Activated naive CD8-positive, alpha-beta T cell treated with anti-CD3 and anti-CD28 coated beads for 36 hours (primary cell): Measurements from ENCODE around the gene VHLL. TPM values are rescaled to one million over a fixed set of nuclear protein-coding genes. Genes with fewer than 3 reads are reported as not detected.
"Not testable (repeated sequence)": the region's sequence is repeated elsewhere in the genome, so short reads cannot be mapped to it uniquely, and the experiment has no call there.

ENCODE experiments used
- DNase-seq: peaks from one replicate; pipeline ENCODE4 v3.0.0; 2021
- H3K27ac Mint-ChIP-seq: one replicate; pipeline ENCODE4 v1.8.0; 2022; ENCODE audit warnings: mild to moderate bottlenecking, moderate library complexity, mixed read lengths
- H3K27me3 Mint-ChIP-seq: one replicate; pipeline ENCODE4 v1.8.0; 2022; ENCODE audit warnings: mild to moderate bottlenecking, mixed read lengths
- H3K36me3 Mint-ChIP-seq: one replicate; pipeline ENCODE4 v1.8.0; 2021; ENCODE audit warnings: mild to moderate bottlenecking, mixed read lengths
- H3K4me1 Mint-ChIP-seq: one replicate; pipeline ENCODE4 v1.8.0; 2021; ENCODE audit warnings: mixed read lengths
- H3K4me3 Mint-ChIP-seq: one replicate; pipeline ENCODE4 v1.8.0; 2022; ENCODE audit warnings: mild to moderate bottlenecking, moderate library complexity, mixed read lengths
- H3K9me3 Mint-ChIP-seq: one replicate; pipeline ENCODE4 v1.8.0; 2022; ENCODE audit warnings: mixed read lengths
- total RNA-seq, 2 experiments: library from RNA; stranded (reverse); gene quantifications; one replicate each; pipeline ENCODE4 v1.2.3, GENCODE V29; 2021

Gene VHLL
- total RNA-seq, result not detected

DNA sequence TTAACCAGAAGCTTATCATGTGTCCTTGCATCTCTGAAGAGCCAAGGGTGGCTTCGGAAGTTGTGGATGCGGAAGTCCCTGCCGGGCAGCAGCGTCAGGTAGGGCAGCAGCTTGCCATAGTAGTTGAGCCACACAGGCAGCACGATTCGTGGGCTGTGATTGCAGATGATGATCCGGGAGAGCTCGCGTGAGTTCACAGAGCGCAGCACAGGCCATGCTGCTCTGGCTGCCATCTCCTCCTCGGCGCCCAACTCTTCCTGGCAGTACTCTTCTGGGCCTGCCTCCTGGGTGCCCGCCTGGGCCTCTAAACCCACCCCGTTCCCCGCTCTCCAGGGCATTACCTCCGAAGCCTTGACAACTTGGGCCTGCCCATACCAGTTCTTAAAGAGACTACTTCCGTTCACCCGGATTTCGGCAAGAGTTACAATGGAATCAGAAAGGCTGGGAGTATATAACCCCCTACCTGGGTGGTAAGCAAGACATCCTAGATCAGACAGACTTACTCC lies at the start of gene VHLL:
TSS of gene VHLL (minus strand) at position 456 of the 506 bp plus-strand sequence. CDS start at position 338, 118 bp downstream.
- Mint-ChIP-seq H3K4me3 (no peak within 1 kb of the TSS), H3K4me1 (peaks cover 11% of the 10 kb centered on the region), H3K9me3 (no peaks in the 10 kb centered on the region), H3K27me3 (no peaks in the 10 kb centered on the region), H3K36me3 (peaks cover 2% of the 10 kb centered on the region), H3K27ac (no peak within 1 kb of the TSS)
- no peak for DNase-seq

- H3K4me1 Mint-ChIP-seq, result no peaks in the 10 kb centered on the region
- H3K27ac Mint-ChIP-seq, result no peak overlapping the region
- no peak for DNase-seq
- H3K4me3 Mint-ChIP-seq, result no peak overlapping the region
- H3K36me3 Mint-ChIP-seq, result no peaks in the 10 kb centered on the region
- peaks cover 18% of the 10 kb centered on the region for H3K27me3 Mint-ChIP-seq
- no peaks in the 10 kb centered on the region for H3K9me3 Mint-ChIP-seq
Observed at GRCh38 chr1:156347331-156347730, 48.2 kb upstream of the VHLL start.

- Mint-ChIP-seq H3K27ac (no peak overlapping the region), H3K4me3 (no peak overlapping the region), H3K27me3 (peaks cover 18% of the 10 kb centered on the region), H3K36me3 (no peaks in the 10 kb centered on the region), H3K9me3 (no peaks in the 10 kb centered on the region), H3K4me1 (peaks cover 3% of the 10 kb centered on the region)
- DNase-seq, result no peak
Observed at GRCh38 chr1:156346636-156347035, 47.5 kb upstream of the VHLL start.

GRCh38 chr1:156346035-156346434 lies 46.9 kb upstream of the VHLL start:
- not testable (repeated sequence) for H3K4me3 Mint-ChIP-seq, DNase-seq, H3K9me3 Mint-ChIP-seq, H3K4me1 Mint-ChIP-seq, H3K36me3 Mint-ChIP-seq, H3K27ac Mint-ChIP-seq
- peaks cover 18% of the 10 kb centered on the region for H3K27me3 Mint-ChIP-seq

DNA sequence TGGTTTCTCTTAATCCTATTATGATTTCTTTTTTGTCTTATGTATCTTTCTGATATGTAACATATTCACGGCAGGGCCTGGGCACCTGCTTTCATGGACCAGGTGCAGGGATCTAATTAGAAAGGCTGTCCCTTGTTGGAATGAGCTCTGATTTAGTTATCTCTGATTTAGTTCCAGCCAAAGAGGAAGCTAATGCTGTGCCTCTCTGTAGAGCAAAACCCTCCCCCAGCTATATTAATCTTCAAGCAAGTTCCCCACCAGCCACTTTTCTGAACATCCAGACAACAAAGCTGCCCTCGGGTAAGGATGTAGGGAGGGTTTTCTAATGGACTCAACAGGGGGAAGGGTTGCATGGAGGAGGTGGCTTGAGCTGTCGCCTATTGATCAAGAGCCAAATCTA lies 45.3 kb upstream of the VHLL start:
- no peaks in the 10 kb centered on the region for H3K9me3 Mint-ChIP-seq
- H3K4me1 Mint-ChIP-seq, result peaks cover 3% of the 10 kb centered on the region
- no peaks in the 10 kb centered on the region for H3K36me3 Mint-ChIP-seq
- peaks cover 11% of the 10 kb centered on the region for H3K27me3 Mint-ChIP-seq
- H3K27ac Mint-ChIP-seq, result no peak overlapping the region
- no peak for DNase-seq
- no peak overlapping the region for H3K4me3 Mint-ChIP-seq

GRCh38 chr1:156342166-156342955 lies 43.3 kb upstream of the VHLL start:
- no peak overlapping the region for H3K27ac Mint-ChIP-seq
- no peaks in the 10 kb centered on the region for H3K9me3 Mint-ChIP-seq
- H3K4me1 Mint-ChIP-seq, result peaks cover 6% of the 10 kb centered on the region
- peaks cover 7% of the 10 kb centered on the region for H3K36me3 Mint-ChIP-seq
- no peak for DNase-seq
- H3K4me3 Mint-ChIP-seq, result no peak overlapping the region
- H3K27me3 Mint-ChIP-seq, result peaks cover 11% of the 10 kb centered on the region

GRCh38 chr1:156338180-156338976 lies 39.3 kb upstream of the VHLL start, which contains the start of the genes CCT3 and TSACC:
CCT3 (minus strand) TSS chr1:156338292; CDS start chr1:156338184, 108 bp downstream.
TSACC (plus strand) TSS chr1:156338526; CDS start chr1:156339758, 1,232 bp downstream.
- Mint-ChIP-seq H3K4me1 (peaks cover 28% of the 10 kb centered on the region), H3K4me3 (peak within 1 kb of the TSS; percentile 98), H3K27ac (peak within 1 kb of the TSS; percentile 93), H3K36me3 (peaks cover 37% of the 10 kb centered on the region), H3K9me3 (no peaks in the 10 kb centered on the region), H3K27me3 (no peaks in the 10 kb centered on the region)
- peak; percentile 99 for DNase-seq

DNA sequence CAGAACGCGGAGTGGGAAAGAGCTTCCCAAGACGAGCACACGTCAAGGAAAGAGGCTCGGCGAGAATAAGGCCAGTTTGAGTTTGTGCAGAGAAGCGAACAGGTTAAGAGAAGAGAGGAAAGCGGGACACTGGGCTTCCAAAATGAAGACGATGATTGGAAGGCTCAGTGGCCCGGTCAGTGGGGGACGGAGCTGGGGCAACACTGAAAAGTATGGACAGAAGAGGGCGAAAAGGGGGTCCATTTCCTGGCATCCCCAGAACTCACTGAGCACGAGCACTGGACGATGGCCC lies 38.7 kb upstream of the VHLL start:
- Mint-ChIP-seq H3K36me3 (peaks cover 39% of the 10 kb centered on the region), H3K4me3 (peak overlapping the region; percentile 98), H3K27me3 (no peaks in the 10 kb centered on the region), H3K9me3 (no peaks in the 10 kb centered on the region), H3K4me1 (peaks cover 28% of the 10 kb centered on the region), H3K27ac (peak overlapping the region; percentile 93)
- DNase-seq, result no peak

GRCh38 chr1:156337052-156337887 lies 38.2 kb upstream of the VHLL start:
- Mint-ChIP-seq H3K4me1 (peaks cover 28% of the 10 kb centered on the region), H3K4me3 (peak overlapping the region; percentile 98), H3K9me3 (no peaks in the 10 kb centered on the region), H3K27me3 (no peaks in the 10 kb centered on the region), H3K27ac (peak overlapping the region; percentile 93), H3K36me3 (peaks cover 44% of the 10 kb centered on the region)
- peak; percentile 10 for DNase-seq

- peak overlapping the region; percentile 93 for H3K27ac Mint-ChIP-seq
Observed at GRCh38 chr1:156336242-156336641, 37.1 kb upstream of the VHLL start.

DNA sequence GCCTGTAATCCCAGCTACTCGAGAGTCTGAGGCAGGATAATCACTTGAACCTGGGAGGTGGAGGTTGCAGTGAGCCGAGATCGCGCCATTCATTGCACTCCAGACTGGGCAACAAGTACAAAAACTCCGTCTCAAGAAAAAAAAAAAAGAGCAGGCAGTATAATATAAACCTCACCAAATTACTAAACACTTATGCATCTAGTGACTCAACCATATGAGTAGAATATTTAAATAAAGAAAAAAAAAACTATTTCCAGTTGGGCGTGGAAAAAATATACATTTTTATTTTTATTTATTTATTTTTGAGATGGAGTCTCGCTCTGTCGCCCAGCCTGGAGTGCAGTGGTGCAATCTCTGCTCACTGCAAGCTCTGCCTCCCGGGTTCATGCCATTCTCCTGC lies 24.1 kb upstream of the VHLL start:
- DNase-seq, H3K9me3 Mint-ChIP-seq, H3K4me3 Mint-ChIP-seq, H3K4me1 Mint-ChIP-seq, H3K27me3 Mint-ChIP-seq, H3K27ac Mint-ChIP-seq: not testable (repeated sequence)
- peaks cover 26% of the 10 kb centered on the region for H3K36me3 Mint-ChIP-seq

More at GRCh38 chr1:156336242-156336641, 37.1 kb upstream of the VHLL start:
- Mint-ChIP-seq H3K4me1 (peaks cover 25% of the 10 kb centered on the region), H3K27me3 (no peaks in the 10 kb centered on the region), H3K4me3 (peak overlapping the region; percentile 98), H3K9me3 (no peaks in the 10 kb centered on the region), H3K36me3 (peaks cover 49% of the 10 kb centered on the region)
- DNase-seq, result no peak

DNA sequence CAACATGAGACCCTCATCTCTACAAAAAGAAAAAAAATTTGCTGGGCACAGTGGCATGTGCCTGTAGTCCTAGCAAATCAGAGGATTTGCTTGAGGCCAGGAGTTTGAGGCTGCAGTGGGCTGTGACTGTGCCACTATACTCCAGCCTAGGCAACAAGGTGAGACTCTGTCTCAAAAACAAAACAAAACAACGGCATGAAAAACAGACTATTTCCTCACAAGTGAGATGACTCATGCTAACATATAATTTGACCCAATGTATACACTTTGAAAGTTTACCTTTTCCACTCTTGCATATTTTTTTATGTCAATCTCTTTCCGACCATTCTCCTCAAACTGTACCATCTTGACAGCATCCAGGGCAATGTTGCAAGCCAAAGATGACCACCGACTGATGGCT lies 21.5 kb upstream of the VHLL start:
- Mint-ChIP-seq H3K4me3 (no peak overlapping the region), H3K4me1 (no peaks in the 10 kb centered on the region), H3K27me3 (no peaks in the 10 kb centered on the region), H3K27ac (no peak overlapping the region), H3K9me3 (no peaks in the 10 kb centered on the region), H3K36me3 (peaks cover 32% of the 10 kb centered on the region)
- DNase-seq, result no peak

DNA sequence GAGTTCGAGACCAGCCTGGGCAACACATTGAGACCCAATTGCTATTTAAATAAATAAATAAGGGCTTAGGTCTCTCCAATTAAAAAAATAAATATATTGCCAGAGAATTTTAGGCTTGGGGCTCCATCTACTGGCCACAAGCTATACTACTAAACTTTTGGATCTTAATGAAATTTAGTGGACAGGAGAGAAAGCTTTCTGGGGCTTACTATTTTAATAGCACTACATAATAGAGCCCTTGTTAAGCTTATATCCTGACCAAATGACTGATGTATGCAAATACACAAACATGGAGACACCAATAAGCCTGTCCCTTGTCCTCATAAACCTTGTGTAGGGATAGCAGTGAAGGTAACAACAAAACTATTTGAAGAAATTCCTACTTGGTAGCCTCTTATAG lies 20.6 kb upstream of the VHLL start:
- no peak for DNase-seq
- Mint-ChIP-seq H3K4me3 (no peak overlapping the region), H3K36me3 (peaks cover 25% of the 10 kb centered on the region), H3K27ac (no peak overlapping the region), H3K27me3 (no peaks in the 10 kb centered on the region), H3K9me3 (no peaks in the 10 kb centered on the region), H3K4me1 (no peaks in the 10 kb centered on the region)

GRCh38 chr1:156316909-156317308 lies 17.8 kb upstream of the VHLL start:
- H3K36me3 Mint-ChIP-seq, result peaks cover 30% of the 10 kb centered on the region
- DNase-seq, result no peak
- H3K9me3 Mint-ChIP-seq, result no peaks in the 10 kb centered on the region
- no peaks in the 10 kb centered on the region for H3K4me1 Mint-ChIP-seq
- no peaks in the 10 kb centered on the region for H3K27me3 Mint-ChIP-seq
- no peak overlapping the region for H3K27ac Mint-ChIP-seq
- no peak overlapping the region for H3K4me3 Mint-ChIP-seq

GRCh38 chr1:156310962-156311361 lies 11.9 kb upstream of the VHLL start:
- H3K9me3 Mint-ChIP-seq, result no peaks in the 10 kb centered on the region
- H3K36me3 Mint-ChIP-seq, result peaks cover 23% of the 10 kb centered on the region
- no peak for DNase-seq
- H3K4me3 Mint-ChIP-seq, result no peak overlapping the region
- H3K27ac Mint-ChIP-seq, result no peak overlapping the region
- H3K4me1 Mint-ChIP-seq, result no peaks in the 10 kb centered on the region
- H3K27me3 Mint-ChIP-seq, result no peaks in the 10 kb centered on the region
